Testis (tissue), 2 donors: ENCODE measurements around the gene EPN1.

Source experiments
- CTCF ChIP-seq, 3 experiments: fragments of 450-650 bp in 2 of 3; fragments of 200-600 bp in 1 of 3; sonication (generic) in 1 of 3; IDR thresholded peaks; one replicate each; pipeline ENCODE4 v1.5.1; 2016 to 2019; ENCODE audit warnings: antibody characterized with exemption in 3 of 3, mild to moderate bottlenecking in 2 of 3, moderate library complexity in 1 of 3
- POLR2A ChIP-seq: fragments of 450-650 bp; IDR thresholded peaks from one replicate; pipeline ENCODE4 v1.6.1; 2017; ENCODE audit warnings: antibody characterized with exemption, mild to moderate bottlenecking, moderate library complexity

GRCh38 chr19:55650602-55651230 is 24.3 kb upstream of the EPN1 start:
- TF ChIP-seq CTCF (IDR thresholded peaks at IDR 0.05) (no peak), POLR2A (no peak)
